Panc1 (cell line): ENCODE data around the gene CSF1R. TPM values are rescaled to one million over a fixed set of nuclear protein-coding genes. Genes with fewer than 3 reads are reported as not detected.

ENCODE experiments used
- ATAC-seq: fragments of 200-7000 bp; cut with Tn5 transposase; 2 replicates; pipeline ENCODE4 v1.9.1; 2020; ENCODE audit warnings: mild to moderate bottlenecking, moderate library complexity
- BruUV-seq: library from RNA; stranded (reverse); fragments of 400-500 nt; replicated peaks from 2 replicates; lab custom pipeline; 2021; lab: Mats Ljungman, UMichigan
- CTCF ChIA-PET: fragments of 300-600 bp; sonication (Branson Sonifier 250); formaldehyde crosslinking; loops from one replicate; lab custom pipeline; 2022; ENCODE audit warnings: antibody characterized with exemption; lab: Charles Lee
- POLR2A ChIA-PET: fragments of 300-600 bp; sonication (Branson Sonifier 250); formaldehyde crosslinking; loops from one replicate; lab custom pipeline; 2022; ENCODE audit warnings: antibody characterized with exemption; lab: Charles Lee
- DNase-seq: peaks from one replicate; pipeline ENCODE4 v3.0.0-alpha.2; 2010; ENCODE audit warnings: low read depth, low spot score
- H3K27ac ChIP-seq: 2 replicates; pipeline ENCODE4 v1.5.1; 2011; ENCODE audit warnings: mild to moderate bottlenecking, low read length, inconsistent platforms
- H3K27me3 ChIP-seq: fragments of 200-500 bp; sonication (Bioruptor generic); 2 replicates; pipeline ENCODE4 v1.6.0; 2014; ENCODE audit warnings: low read length, inconsistent platforms; ENCODE audit not compliant: control insufficient read depth, insufficient read depth
- H3K36me3 ChIP-seq: fragments of 200-500 bp; sonication (Bioruptor generic); 2 replicates; pipeline ENCODE4 v1.5.1; 2014; ENCODE audit warnings: inconsistent platforms, mild to moderate bottlenecking, low read length, moderate library complexity; ENCODE audit not compliant: control insufficient read depth, insufficient read depth
- H3K4me1 ChIP-seq: 2 replicates; pipeline ENCODE4 v1.5.1; 2011; ENCODE audit warnings: inconsistent platforms, mild to moderate bottlenecking, low read length, moderate library complexity; ENCODE audit not compliant: control insufficient read depth, insufficient read depth
- H3K4me3 ChIP-seq, 2 experiments: 2 replicates each; pipeline ENCODE4 v1.5.1; 2011 to 2012; ENCODE audit warnings: low read depth in 2 of 2, low read length in 2 of 2, mild to moderate bottlenecking in 2 of 2, inconsistent platforms in 1 of 2, moderate library complexity in 1 of 2
- H3K9me3 ChIP-seq: fragments of 200-500 bp; sonication (Bioruptor generic); 2 replicates; pipeline ENCODE4 v1.5.1; 2014; ENCODE audit warnings: low read depth, mild to moderate bottlenecking, inconsistent platforms, low read length, moderate library complexity; ENCODE audit not compliant: control insufficient read depth, insufficient read depth
- CTCF ChIP-seq: fragments of 450-650 bp; IDR thresholded peaks from 2 replicates; pipeline ENCODE4 v1.5.1; 2017; ENCODE audit warnings: mild to moderate bottlenecking
- POLR2AphosphoS5 ChIP-seq: IDR thresholded peaks from 2 replicates; pipeline ENCODE4 v1.6.1; 2012; ENCODE audit warnings: mild to moderate bottlenecking, low read depth, low read length, moderate library complexity
- REST ChIP-seq, 2 experiments: IDR thresholded peaks; 2 replicates each; pipeline ENCODE4 v1.6.1; 2011 to 2012; ENCODE audit warnings: low read depth in 2 of 2, control low read depth in 1 of 2, low read length in 1 of 2, mild to moderate bottlenecking in 1 of 2, moderate library complexity in 1 of 2; ENCODE audit not compliant: insufficient read depth in 1 of 2
- SIN3A ChIP-seq: IDR thresholded peaks from 2 replicates; pipeline ENCODE4 v1.6.1; 2012; ENCODE audit warnings: low read depth, mild to moderate bottlenecking, low read length, moderate library complexity, borderline replicate concordance; ENCODE audit not compliant: insufficient read depth
- TCF7L2 ChIP-seq: IDR thresholded peaks from 2 replicates; pipeline ENCODE4 v1.6.1; 2011; ENCODE audit warnings: mild to moderate bottlenecking, low read depth, low read length, inconsistent platforms
- in situ Hi-C: cut with HindIII; loops from 2 replicates; pipeline ENCODE4 v1.10.0; 2016; ENCODE audit warnings: low sequenced_read_pairs, low pct_unique_long_range_greater_than_20kb
- intact Hi-C: fragments of 100-400 bp; cut with micrococcal nuclease; formaldehyde crosslinking; loops from one replicate; pipeline ENCODE4 v1.10.0; 2022; ENCODE audit not compliant: unreplicated experiment
- total RNA-seq: library from RNA; stranded (reverse); gene quantifications from one replicate; pipeline ENCODE4 v1.2.1, GENCODE V29; 2021; ENCODE audit not compliant: unreplicated experiment

The CSF1R gene
- total RNA-seq, 1 experiment from 2014 or later, result 0.05 TPM

- ATAC-seq (no peak), DNase-seq (no peak)
- Histone ChIP-seq H3K4me1 (peaks cover 7% of the 10 kb centered on the region), H3K36me3 (no peaks in the 10 kb centered on the region), H3K9me3 (no peaks in the 10 kb centered on the region), H3K27ac (no peak overlapping the region), H3K27me3 (no peaks in the 10 kb centered on the region), H3K4me3 (no peak overlapping the region)
- ChIA-PET CTCF (no interaction called here), POLR2A (interaction anchor here (0.5 to 0.6 kb wide), 3 partner anchors 33 to 108 kb away, joined by 4 to 10 read pairs (median 9); no protein-coding TSS in a partner anchor)
- BruUV-seq, result no TSS peak
- intact Hi-C loops, result no loop called here
- TF ChIP-seq SIN3A, result no peak
- no peak for TF ChIP-seq TCF7L2
- no peak for TF ChIP-seq POLR2AphosphoS5
- in situ Hi-C loops, result no loop called here
Measured at GRCh38 chr5:150118561-150119229, 32.3 kb upstream of the CSF1R start.

- no peak for DNase-seq
- Histone ChIP-seq H3K36me3 (no peaks in the 10 kb centered on the region), H3K4me3 (no peak overlapping the region), H3K27ac (no peak overlapping the region), H3K27me3 (no peaks in the 10 kb centered on the region), H3K4me1 (peaks cover 7% of the 10 kb centered on the region), H3K9me3 (no peaks in the 10 kb centered on the region)
- ChIA-PET POLR2A (interaction anchor here (0.5 kb wide), 1 partner anchor 108 kb away, joined by 9 read pairs; no protein-coding TSS in a partner anchor), CTCF (no interaction called here)
- in situ Hi-C loops (no loop called here), intact Hi-C loops (no loop called here)
- ATAC-seq, result no peak
- TF ChIP-seq POLR2AphosphoS5 (no peak), REST (IDR thresholded peaks at IDR 0.05; ENCODE audit: insufficient read depth in 1 of 2, low read depth in 2 of 2, low read length in 1 of 2) (no peak), TCF7L2 (no peak), CTCF (no peak), SIN3A (no peak)
- BruUV-seq, result no TSS peak
Measured at GRCh38 chr5:150117945-150118560, 31.7 kb upstream of the CSF1R start.
